Peyer's patch (tissue), 4 donors: Measurements from ENCODE around the gene SPATS2. TPM values are rescaled to one million over a fixed set of nuclear protein-coding genes. Genes with fewer than 3 reads are reported as not detected.

Experiments
- DNase-seq, 3 donors: peaks; one replicate each; pipeline ENCODE4 v3.0.0-alpha.2; 2017 to 2019
- H3K27ac ChIP-seq, 4 donors: fragments of 200-600 bp; sonication (generic); one replicate each; pipeline ENCODE4 v1.5.1; 2016 to 2019
- H3K27me3 ChIP-seq, 2 donors: fragments of 200-600 bp; sonication (generic); one replicate each; pipeline ENCODE4 v1.5.1; 2019
- H3K36me3 ChIP-seq, 3 donors: fragments of 200-600 bp; sonication (generic); one replicate each; pipeline ENCODE4 v1.5.1; 2016 to 2019
- H3K4me1 ChIP-seq, 4 donors: fragments of 200-600 bp; sonication (generic); one replicate each; pipeline ENCODE4 v1.5.1; 2016 to 2019
- H3K4me3 ChIP-seq, 4 donors: fragments of 200-600 bp; sonication (generic); 1 replicate in 3 of 4; 2 replicates in 1 of 4; pipeline ENCODE4 v1.5.1; 2016 to 2019; ENCODE audit warnings: mild to moderate bottlenecking in 1 of 4
- H3K9me3 ChIP-seq, 4 donors: fragments of 200-600 bp; sonication (generic); one replicate each; pipeline ENCODE4 v1.5.1; 2016 to 2019; ENCODE audit warnings: mild to moderate bottlenecking in 1 of 4
- CTCF ChIP-seq, 6 experiments: fragments of 450-650 bp in 4 of 6; fragments of 200-600 bp in 2 of 6; sonication (generic) in 1 of 6; IDR thresholded peaks; one replicate each; pipeline ENCODE4 v1.5.1; 2017 to 2019; ENCODE audit warnings: antibody characterized with exemption in 6 of 6, mild to moderate bottlenecking in 3 of 6, moderate library complexity in 1 of 6
- POLR2A ChIP-seq, 2 donors: fragments of 450-650 bp; IDR thresholded peaks; one replicate each; pipeline ENCODE4 v1.5.1; 2017; ENCODE audit warnings: antibody characterized with exemption in 2 of 2, mild to moderate bottlenecking in 2 of 2, moderate library complexity in 2 of 2
- total RNA-seq, 4 donors: library from RNA; depleted of rRNA; stranded (reverse); fragments of >200 nt; gene quantifications; one replicate each; pipeline ENCODE4 v1.1.0, GENCODE V29; 2016

Gene SPATS2
- total RNA-seq, 4 donors from 2014 or later, result 20.2 to 49.5 (median 24.8) TPM

- H3K27ac ChIP-seq, result no peak overlapping the region
- no peaks in the 10 kb centered on the region for H3K27me3 ChIP-seq
- no peak for DNase-seq
- no peak for TF ChIP-seq POLR2A (IDR thresholded peaks at IDR 0.05)
- no peak for TF ChIP-seq CTCF (IDR thresholded peaks at IDR 0.05)
- no peaks in the 10 kb centered on the region for H3K9me3 ChIP-seq
- no peak overlapping the region for H3K4me3 ChIP-seq
- H3K36me3 ChIP-seq, result peaks cover 0 to 13% (median 0%) of the 10 kb centered on the region in 3 donors
- H3K4me1 ChIP-seq, result peaks cover 0 to 10% (median 0%) of the 10 kb centered on the region in 4 donors
These were observed 115.1 kb downstream of the SPATS2 start for GRCh38 chr12:49482095-49483051.

- TF ChIP-seq CTCF (IDR thresholded peaks at IDR 0.05) (no peak), POLR2A (IDR thresholded peaks at IDR 0.05) (no peak)
- H3K36me3 ChIP-seq, result peaks cover 0 to 13% (median 0%) of the 10 kb centered on the region in 3 donors
- H3K4me3 ChIP-seq, result no peak overlapping the region
- H3K27me3 ChIP-seq, result no peaks in the 10 kb centered on the region
- H3K9me3 ChIP-seq, result no peaks in the 10 kb centered on the region
- H3K4me1 ChIP-seq, result peaks cover 0 to 10% (median 0%) of the 10 kb centered on the region in 4 donors
- DNase-seq, result no peak
- H3K27ac ChIP-seq, result no peak overlapping the region
These were observed 116.4 kb downstream of the SPATS2 start for GRCh38 chr12:49483619-49484018.

- peaks cover 0 to 3% (median 0%) of the 10 kb centered on the region in 4 donors for H3K4me1 ChIP-seq
- H3K27ac ChIP-seq, result no peak overlapping the region
- no peaks in the 10 kb centered on the region for H3K27me3 ChIP-seq
- H3K36me3 ChIP-seq, result peaks cover 0 to 13% (median 0%) of the 10 kb centered on the region in 3 donors
- DNase-seq, result no peak
- no peaks in the 10 kb centered on the region for H3K9me3 ChIP-seq
- H3K4me3 ChIP-seq, result no peak overlapping the region
- TF ChIP-seq POLR2A (IDR thresholded peaks at IDR 0.05) (no peak), CTCF (IDR thresholded peaks at IDR 0.05) (no peak)
These were observed 120.3 kb downstream of the SPATS2 start for GRCh38 chr12:49487605-49488004.

GRCh38 chr12:49489154-49489553 lies 121.9 kb downstream of the SPATS2 start:
- H3K27me3 ChIP-seq, result no peaks in the 10 kb centered on the region
- H3K4me3 ChIP-seq, result no peak overlapping the region
- TF ChIP-seq CTCF (IDR thresholded peaks at IDR 0.05), result no peak
- TF ChIP-seq POLR2A (IDR thresholded peaks at IDR 0.05), result no peak
- H3K36me3 ChIP-seq, result peaks cover 0 to 13% (median 0%) of the 10 kb centered on the region in 3 donors
- H3K9me3 ChIP-seq, result no peaks in the 10 kb centered on the region
- no peaks in the 10 kb centered on the region for H3K4me1 ChIP-seq
- DNase-seq, result no peak
- no peak overlapping the region for H3K27ac ChIP-seq

GRCh38 chr12:49489720-49490119 lies 122.5 kb downstream of the SPATS2 start:
- H3K36me3 ChIP-seq, result peaks cover 0 to 16% (median 0%) of the 10 kb centered on the region in 3 donors
- no peak for TF ChIP-seq POLR2A (IDR thresholded peaks at IDR 0.05)
- TF ChIP-seq CTCF (IDR thresholded peaks at IDR 0.05), result no peak

More at GRCh38 chr12:49489720-49490119, 122.5 kb downstream of the SPATS2 start:
- Histone ChIP-seq H3K4me3 (no peak overlapping the region), H3K4me1 (no peaks in the 10 kb centered on the region), H3K27ac (no peak overlapping the region), H3K27me3 (no peaks in the 10 kb centered on the region), H3K9me3 (no peaks in the 10 kb centered on the region)
- no peak for DNase-seq
